HepG2 (cell line): ENCODE results near the gene RAET1E. TPM values are rescaled to one million over a fixed set of nuclear protein-coding genes. Genes with fewer than 3 reads are reported as not detected.
"Not testable (repeated sequence)": the region's sequence is repeated elsewhere in the genome, so short reads cannot be mapped to it uniquely, and the experiment has no call there.

Source experiments
- ATAC-seq: fragments of 200-7000 bp; cut with Tn5 transposase; 3 replicates; pipeline ENCODE4 v1.9.1; 2020; ENCODE audit warnings: mild to moderate bottlenecking, moderate library complexity
- BruUV-seq: library from RNA; stranded (reverse); fragments of 400-500 nt; replicated peaks from 2 replicates; lab custom pipeline; 2021; lab: Mats Ljungman, UMichigan
- CTCF ChIA-PET: fragments of 300-600 bp; formaldehyde crosslinking; extraction: SDS; loops from one replicate; lab custom pipeline; 2021; ENCODE audit warnings: low total read pairs, inconsistent platforms, low intra/inter-chr PET ratio; lab: Yijun Ruan, JAX
- POLR2A ChIA-PET: fragments of 350-600 bp; sonication (Branson Sonifier 250); formaldehyde crosslinking; loops from one replicate; lab custom pipeline; 2020; ENCODE audit warnings: antibody characterized with exemption, inconsistent platforms; lab: Yijun Ruan, JAX
- DNase-seq: peaks from one replicate; pipeline ENCODE4 v3.0.0-alpha.2; 2015; ENCODE audit warnings: low spot score
- FAIRE-seq: peaks from 3 replicates; lab custom pipeline; 2011; peaks lifted over from hg19 to GRCh38; lab: Jason Lieb, UNC
- H2AFZ ChIP-seq: one replicate; pipeline ENCODE4 v1.6.1; 2011; ENCODE audit warnings: low read length, inconsistent platforms
- H3K27ac ChIP-seq: fragments of 300-600 bp; 3 replicates; pipeline ENCODE4 v1.8.0; 2011; ENCODE audit warnings: mixed run types, mild to moderate bottlenecking, mixed read lengths, low read length, inconsistent platforms; ENCODE audit not compliant: insufficient read depth; ENCODE audit errors: extremely low read length
- H3K27me3 ChIP-seq, 2 experiments: fragments of 200-600 bp in 1 of 2; 2 replicates in 1 of 2; 3 replicates in 1 of 2; pipeline versions ENCODE4 v1.6.0 to v1.8.0; 2011; ENCODE audit warnings: low read length in 2 of 2, mild to moderate bottlenecking in 2 of 2, moderate library complexity in 2 of 2, inconsistent platforms in 1 of 2; ENCODE audit not compliant: insufficient read depth in 2 of 2, control insufficient read depth in 1 of 2
- H3K36me3 ChIP-seq, 2 experiments: fragments of 200-600 bp in 1 of 2; replicated peaks in 1 of 2; 2 replicates in 1 of 2; 3 replicates in 1 of 2; pipeline versions ENCODE4 v1.5.1 to v1.8.0; 2011; ENCODE audit warnings: low read length in 2 of 2, inconsistent platforms in 1 of 2; ENCODE audit not compliant: insufficient read depth in 2 of 2, control insufficient read depth in 1 of 2
- H3K4me1 ChIP-seq: 2 replicates; pipeline ENCODE4 v1.5.1; 2012; ENCODE audit warnings: low read length, inconsistent platforms; ENCODE audit not compliant: insufficient read depth
- H3K4me2 ChIP-seq: 2 replicates; pipeline ENCODE4 v1.6.0; 2011; ENCODE audit warnings: low read depth, low read length, inconsistent platforms
- H3K4me3 ChIP-seq, 3 experiments: fragments of 200-600 bp in 1 of 3; sonication (generic), shearing (Covaris generic) in 1 of 3; replicated peaks in 1 of 3; 2 replicates each; pipeline ENCODE4 v1.5.1; 2011 to 2016; ENCODE audit warnings: low read length in 3 of 3, inconsistent platforms in 2 of 3, low read depth in 2 of 3, mild to moderate bottlenecking in 2 of 3, control low read depth in 1 of 3, mixed read lengths in 1 of 3; ENCODE audit not compliant: insufficient read depth in 1 of 3
- H3K79me2 ChIP-seq: one replicate; pipeline ENCODE4 v1.6.1; 2011; ENCODE audit warnings: low read length, inconsistent platforms; ENCODE audit not compliant: insufficient read depth
- H3K9ac ChIP-seq: 2 replicates; pipeline ENCODE4 v1.6.0; 2011; ENCODE audit warnings: mild to moderate bottlenecking, low read depth, low read length, inconsistent platforms; ENCODE audit not compliant: insufficient read depth
- H3K9me3 ChIP-seq: 2 replicates; pipeline ENCODE4 v1.5.1; 2012; ENCODE audit warnings: mild to moderate bottlenecking, low read length
- H4K20me1 ChIP-seq: 2 replicates; pipeline ENCODE4 v1.6.0; 2011; ENCODE audit warnings: inconsistent platforms, mild to moderate bottlenecking, low read length, moderate library complexity; ENCODE audit not compliant: insufficient read depth
- ETV5 ChIP-seq: IDR thresholded peaks from 2 replicates; pipeline ENCODE4 v1.6.1; 2018; ENCODE audit warnings: missing biosample characterization, missing genetic modification reagents, inconsistent platforms, borderline replicate concordance
- GFI1 ChIP-seq: sonication (generic); formaldehyde crosslinking; IDR thresholded peaks from 2 replicates; pipeline ENCODE4 v1.5.0; 2020; ENCODE audit warnings: missing genetic modification reagents, mild to moderate bottlenecking, borderline replicate concordance
- WGBS: methylation state at CpG from one replicate; pipeline ENCODE4 v1.1.6; 2017; ENCODE audit warnings: low lambda C conversion rate; 5-methylcytosine and 5-hydroxymethylcytosine counted together
- in situ Hi-C: cut with HindIII; loops from 2 replicates; pipeline ENCODE4 v1.10.0; 2017; ENCODE audit warnings: low pct_unique_long_range_greater_than_20kb; ENCODE audit not compliant: extremely low pct_ligation_motif_present
- intact Hi-C: fragments of 100-400 bp; cut with micrococcal nuclease; formaldehyde crosslinking; loops from one replicate; pipeline ENCODE4 v1.10.0; 2022; ENCODE audit not compliant: unreplicated experiment
- polyA plus RNA-seq, 8 experiments: library from polyadenylated mRNA; depleted of rRNA in 3 of 8; stranded (reverse) in 7 of 8; unstranded in 1 of 8; fragments of >200 nt; fragmentation: Illumina TruSeq in 4 of 8; extraction: Trizol in 4 of 8; gene quantifications; 2 replicates each; pipeline versions ENCODE4 v1.2.1 to v1.2.3, GENCODE V29; 2011 to 2016; ENCODE audit warnings: low read depth in 4 of 8, missing spikeins in 1 of 8, mixed read lengths in 1 of 8; ENCODE audit not compliant: insufficient read depth in 1 of 8
- total RNA-seq, 5 experiments: library from RNA; depleted of rRNA; stranded (reverse); fragments of >200 nt; fragmentation: Illumina TruSeq; extraction: Trizol; gene quantifications; 2 replicates each; pipeline ENCODE4 v1.2.3, GENCODE V29; 2016; ENCODE audit warnings: low read depth in 1 of 5
- TF ChIP-seq, protein P1 (sequence below): IDR thresholded peaks from 2 replicates; pipeline ENCODE4 v1.6.1; 2016
- TF ChIP-seq, protein P2 (sequence below): sonication (generic); formaldehyde crosslinking; IDR thresholded peaks from 2 replicates; pipeline ENCODE4 v1.4.0; 2020; ENCODE audit warnings: missing genetic modification reagents, borderline replicate concordance

The RAET1E gene
- total and polyA plus RNA-seq, 2 of the 13 experiments (the other 11 are each of a cell fraction or from before 2014, with no cell fraction given), result not detected

DNA sequence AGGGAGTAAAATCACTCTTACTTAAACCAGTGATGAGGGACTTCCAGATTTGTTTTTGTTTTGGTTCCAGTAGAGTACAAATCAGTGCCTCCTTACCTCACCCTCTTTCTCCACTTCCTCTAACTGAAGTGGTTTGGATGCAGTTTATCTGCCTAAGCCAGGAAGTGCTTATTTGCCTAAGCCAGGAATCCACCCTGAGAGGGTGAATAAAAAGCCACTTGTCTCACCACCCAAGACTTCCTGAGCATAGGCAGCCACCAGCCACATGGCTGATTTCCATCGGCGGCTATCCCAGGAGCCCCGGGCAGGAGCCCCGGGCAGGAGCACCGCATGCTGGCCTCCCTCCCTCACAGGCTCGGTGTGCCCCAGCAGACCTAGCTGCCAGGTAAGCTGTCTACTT lies 45.7 kb downstream of the RAET1E start:
- Histone ChIP-seq H3K4me2 (no peak overlapping the region), H3K27ac (no peak overlapping the region), H3K79me2 (peaks cover 7% of the 10 kb centered on the region), H3K36me3 (peaks cover 0 to 25% of the 10 kb centered on the region in 2 experiments; a peak in 2 of 5 replicates), H2AFZ (no peak overlapping the region), H3K4me3 (no peak overlapping the region), H3K27me3 (no peaks in the 10 kb centered on the region), H4K20me1 (peaks cover 6% of the 10 kb centered on the region; the same call in 1 of the 2 replicates), H3K4me1 (peaks cover 47% of the 10 kb centered on the region), H3K9ac (no peak overlapping the region), H3K9me3 (no peaks in the 10 kb centered on the region)
- in situ Hi-C loops, result no loop called here
- WGBS, result 95% methylated on average over 6 of the region's 6 CpGs
- FAIRE-seq, result no peak
- no peak for DNase-seq
- ChIA-PET CTCF (no interaction called here), POLR2A (no interaction called here)
- no TSS peak for BruUV-seq
- no peak for ATAC-seq
- TF ChIP-seq ETV5 (peak; percentile 35; the same call in 1 of the 2 replicates), GFI1 (CRISPR knock-in tag) (peak; percentile 55; the same call in 1 of the 2 replicates)
- TF ChIP-seq, protein P1, sequence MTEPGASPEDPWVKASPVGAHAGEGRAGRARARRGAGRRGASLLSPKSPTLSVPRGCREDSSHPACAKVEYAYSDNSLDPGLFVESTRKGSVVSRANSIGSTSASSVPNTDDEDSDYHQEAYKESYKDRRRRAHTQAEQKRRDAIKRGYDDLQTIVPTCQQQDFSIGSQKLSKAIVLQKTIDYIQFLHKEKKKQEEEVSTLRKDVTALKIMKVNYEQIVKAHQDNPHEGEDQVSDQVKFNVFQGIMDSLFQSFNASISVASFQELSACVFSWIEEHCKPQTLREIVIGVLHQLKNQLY (CRISPR knock-in tag), result no peak
- intact Hi-C loops, result no loop called here

DNA sequence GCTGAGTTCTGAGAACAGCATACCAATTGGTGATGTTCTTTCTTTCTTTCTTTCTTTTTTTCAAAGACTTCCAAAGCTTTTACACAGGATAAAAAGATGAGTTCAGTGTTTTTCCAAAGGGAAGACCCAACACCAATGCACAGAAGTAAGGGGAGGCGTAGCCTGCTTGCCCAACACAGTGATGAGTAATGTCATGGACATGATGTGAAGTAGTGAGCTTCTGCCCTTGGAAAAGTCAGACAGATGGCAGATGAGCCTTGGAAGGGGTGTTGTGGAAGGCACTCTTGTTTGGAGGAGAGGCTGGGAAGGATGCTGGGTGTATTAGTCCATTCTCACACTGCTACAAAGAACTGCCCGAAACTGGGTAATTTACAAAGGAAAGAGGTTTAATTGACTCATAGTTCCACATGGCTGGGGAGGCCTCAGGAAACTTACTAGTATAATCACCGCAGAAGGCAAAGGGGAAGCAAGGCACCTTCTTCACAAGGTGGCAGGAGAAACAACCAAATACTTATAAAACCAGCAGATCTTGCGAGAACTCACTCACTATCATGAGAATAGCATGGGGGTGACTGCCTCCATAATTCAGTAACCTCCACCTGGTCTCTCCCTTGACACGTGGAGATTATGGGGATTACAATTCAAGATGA lies 46.3 kb downstream of the RAET1E start:
- Histone ChIP-seq H4K20me1 (peaks cover 10% of the 10 kb centered on the region; the same call in 1 of the 2 replicates), H3K27ac (no peak overlapping the region), H3K4me2 (no peak overlapping the region), H3K9me3 (no peaks in the 10 kb centered on the region), H3K4me3 (no peak overlapping the region), H2AFZ (no peak overlapping the region), H3K27me3 (no peaks in the 10 kb centered on the region), H3K79me2 (peaks cover 6% of the 10 kb centered on the region), H3K9ac (no peak overlapping the region), H3K4me1 (peaks cover 52% of the 10 kb centered on the region), H3K36me3 (peaks cover 0 to 25% of the 10 kb centered on the region in 2 experiments; a peak in 2 of 5 replicates)
- BruUV-seq, result no TSS peak
- WGBS, result 94% methylated on average over 5 of the region's 5 CpGs
- intact Hi-C loops, result no loop called here
- TF ChIP-seq, protein P2, sequence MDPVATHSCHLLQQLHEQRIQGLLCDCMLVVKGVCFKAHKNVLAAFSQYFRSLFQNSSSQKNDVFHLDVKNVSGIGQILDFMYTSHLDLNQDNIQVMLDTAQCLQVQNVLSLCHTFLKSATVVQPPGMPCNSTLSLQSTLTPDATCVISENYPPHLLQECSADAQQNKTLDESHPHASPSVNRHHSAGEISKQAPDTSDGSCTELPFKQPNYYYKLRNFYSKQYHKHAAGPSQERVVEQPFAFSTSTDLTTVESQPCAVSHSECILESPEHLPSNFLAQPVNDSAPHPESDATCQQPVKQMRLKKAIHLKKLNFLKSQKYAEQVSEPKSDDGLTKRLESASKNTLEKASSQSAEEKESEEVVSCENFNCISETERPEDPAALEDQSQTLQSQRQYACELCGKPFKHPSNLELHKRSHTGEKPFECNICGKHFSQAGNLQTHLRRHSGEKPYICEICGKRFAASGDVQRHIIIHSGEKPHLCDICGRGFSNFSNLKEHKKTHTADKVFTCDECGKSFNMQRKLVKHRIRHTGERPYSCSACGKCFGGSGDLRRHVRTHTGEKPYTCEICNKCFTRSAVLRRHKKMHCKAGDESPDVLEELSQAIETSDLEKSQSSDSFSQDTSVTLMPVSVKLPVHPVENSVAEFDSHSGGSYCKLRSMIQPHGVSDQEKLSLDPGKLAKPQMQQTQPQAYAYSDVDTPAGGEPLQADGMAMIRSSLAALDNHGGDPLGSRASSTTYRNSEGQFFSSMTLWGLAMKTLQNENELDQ (CRISPR knock-in tag), result no peak
- ATAC-seq (no peak), FAIRE-seq (no peak), DNase-seq (no peak)
- ChIA-PET POLR2A (interaction anchor here (0.5 kb wide), 1 partner anchor 9 kb away, joined by 3 read pairs; no protein-coding TSS in a partner anchor), CTCF (no interaction called here)
- in situ Hi-C loops, result no loop called here

DNA sequence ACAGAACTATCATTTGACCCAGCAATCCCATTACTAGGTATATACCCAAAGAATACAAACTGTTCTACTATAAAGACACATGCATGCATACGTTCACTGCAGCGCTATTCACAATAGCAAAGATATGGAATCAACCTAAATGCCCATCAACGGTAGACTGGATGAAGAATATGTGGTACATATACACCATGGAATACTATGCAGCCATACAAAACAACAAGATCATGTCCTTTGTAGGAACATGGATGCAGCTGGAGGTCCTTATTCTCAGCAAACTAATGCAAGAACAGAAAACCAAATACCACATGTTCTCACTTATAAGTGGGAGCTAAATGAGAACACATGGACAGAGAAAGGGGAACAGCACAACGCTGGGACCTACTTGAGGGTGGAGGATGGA lies 49.6 kb downstream of the RAET1E start:
- CTCF ChIA-PET, H3K27ac ChIP-seq, H3K9ac ChIP-seq, H4K20me1 ChIP-seq, H3K4me3 ChIP-seq, FAIRE-seq, H3K9me3 ChIP-seq, H3K79me2 ChIP-seq, H3K4me2 ChIP-seq, DNase-seq, H2AFZ ChIP-seq, intact Hi-C loops, BruUV-seq, ATAC-seq, H3K27me3 ChIP-seq: not testable (repeated sequence)
- H3K36me3 ChIP-seq, result peaks cover 0 to 31% of the 10 kb centered on the region in 2 experiments; a peak in 3 of 5 replicates
- POLR2A ChIA-PET, result interaction anchor here (3.3 kb wide), 1 partner anchor 14 kb away, joined by 56 read pairs; the partner anchor contains the start of gene LRP11
- over 99% methylated on average over 4 of the region's 4 CpGs for WGBS
- in situ Hi-C loops, result loop anchor here (10.0 kb wide), 1 partner anchor 156 kb away; no protein-coding TSS in a partner anchor
- H3K4me1 ChIP-seq, result peaks cover 33% of the 10 kb centered on the region
